ENCODE measurements around the gene BRCA1.

The BRCA1 gene

DNA sequence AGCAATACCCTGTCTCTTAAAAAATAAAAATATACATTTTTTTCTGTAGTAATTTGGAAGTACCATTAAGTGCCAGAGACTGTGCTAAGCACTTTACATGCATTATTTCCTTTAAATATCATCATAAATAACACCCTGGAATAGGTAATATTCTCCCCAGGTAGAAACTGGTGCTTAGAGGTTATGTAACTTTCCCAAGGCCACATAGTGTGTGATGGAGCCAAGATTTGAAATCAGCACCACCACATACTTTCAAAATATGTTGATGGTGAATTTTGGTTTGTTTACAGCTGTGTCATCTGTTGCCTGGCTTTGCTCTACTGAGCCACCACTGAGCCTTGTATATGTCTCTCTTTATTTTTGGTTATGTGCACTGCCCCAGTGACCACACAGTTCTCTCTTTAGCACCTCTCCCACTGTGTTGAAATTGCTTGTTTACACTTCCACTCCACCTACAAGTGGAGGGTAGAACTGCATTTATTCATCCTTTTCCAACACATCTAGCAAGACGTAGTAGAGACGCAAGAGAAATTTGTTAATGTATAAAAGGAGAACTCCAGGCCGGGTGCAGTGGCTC is 26.8 kb upstream of the BRCA1 start:
- TF ChIP-seq, protein P1, sequence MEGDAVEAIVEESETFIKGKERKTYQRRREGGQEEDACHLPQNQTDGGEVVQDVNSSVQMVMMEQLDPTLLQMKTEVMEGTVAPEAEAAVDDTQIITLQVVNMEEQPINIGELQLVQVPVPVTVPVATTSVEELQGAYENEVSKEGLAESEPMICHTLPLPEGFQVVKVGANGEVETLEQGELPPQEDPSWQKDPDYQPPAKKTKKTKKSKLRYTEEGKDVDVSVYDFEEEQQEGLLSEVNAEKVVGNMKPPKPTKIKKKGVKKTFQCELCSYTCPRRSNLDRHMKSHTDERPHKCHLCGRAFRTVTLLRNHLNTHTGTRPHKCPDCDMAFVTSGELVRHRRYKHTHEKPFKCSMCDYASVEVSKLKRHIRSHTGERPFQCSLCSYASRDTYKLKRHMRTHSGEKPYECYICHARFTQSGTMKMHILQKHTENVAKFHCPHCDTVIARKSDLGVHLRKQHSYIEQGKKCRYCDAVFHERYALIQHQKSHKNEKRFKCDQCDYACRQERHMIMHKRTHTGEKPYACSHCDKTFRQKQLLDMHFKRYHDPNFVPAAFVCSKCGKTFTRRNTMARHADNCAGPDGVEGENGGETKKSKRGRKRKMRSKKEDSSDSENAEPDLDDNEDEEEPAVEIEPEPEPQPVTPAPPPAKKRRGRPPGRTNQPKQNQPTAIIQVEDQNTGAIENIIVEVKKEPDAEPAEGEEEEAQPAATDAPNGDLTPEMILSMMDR (IDR thresholded peaks at IDR 0.05) = no peak

DNA sequence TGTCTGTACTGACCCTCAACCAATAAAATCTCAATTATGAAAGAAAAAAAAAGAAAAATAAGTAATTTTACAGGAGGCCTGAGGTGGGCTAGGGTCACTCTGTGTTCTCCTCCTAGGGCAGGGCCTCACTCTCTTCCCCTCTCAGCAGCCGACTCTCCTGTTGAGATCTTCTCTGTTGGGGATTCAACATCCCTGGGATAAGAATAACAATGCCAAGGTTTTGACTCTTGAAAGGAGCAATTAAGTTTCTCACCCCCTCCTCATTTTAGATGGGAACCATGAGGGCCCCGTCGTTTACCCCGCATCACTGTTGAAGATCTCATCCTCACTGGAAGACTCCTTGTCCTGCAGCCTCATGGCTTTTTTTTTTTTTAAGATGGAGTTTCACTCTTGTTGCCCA is 21.5 kb upstream of the BRCA1 start:
- TF ChIP-seq, protein P1 (IDR thresholded peaks at IDR 0.05) = no peak

DNA sequence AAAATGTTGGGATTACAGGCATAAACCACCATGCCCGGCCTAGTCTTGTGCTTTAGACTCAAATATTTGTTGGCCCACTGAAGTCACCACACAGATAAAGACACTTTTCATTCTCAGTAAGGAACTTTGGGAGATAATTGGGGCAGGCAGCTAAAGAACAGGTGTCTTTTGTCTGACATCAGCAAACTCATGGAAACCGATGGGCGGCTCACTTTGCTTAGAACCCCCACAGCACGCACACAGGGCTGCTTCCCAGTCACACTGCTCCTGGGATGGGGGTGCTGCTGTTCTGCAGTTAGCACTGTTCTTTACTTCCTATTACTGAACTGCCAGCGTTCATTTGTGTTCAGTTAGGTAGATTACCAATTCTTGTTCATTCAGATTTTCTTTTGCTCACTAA is 18.0 kb upstream of the BRCA1 start:
- TF ChIP-seq, protein P1 (IDR thresholded peaks at IDR 0.05) = no peak

- TF ChIP-seq, protein P1 (IDR thresholded peaks at IDR 0.05) = no peak
Observed at GRCh38 chr17:43142153-43142552, 17.0 kb upstream of the BRCA1 start.

DNA sequence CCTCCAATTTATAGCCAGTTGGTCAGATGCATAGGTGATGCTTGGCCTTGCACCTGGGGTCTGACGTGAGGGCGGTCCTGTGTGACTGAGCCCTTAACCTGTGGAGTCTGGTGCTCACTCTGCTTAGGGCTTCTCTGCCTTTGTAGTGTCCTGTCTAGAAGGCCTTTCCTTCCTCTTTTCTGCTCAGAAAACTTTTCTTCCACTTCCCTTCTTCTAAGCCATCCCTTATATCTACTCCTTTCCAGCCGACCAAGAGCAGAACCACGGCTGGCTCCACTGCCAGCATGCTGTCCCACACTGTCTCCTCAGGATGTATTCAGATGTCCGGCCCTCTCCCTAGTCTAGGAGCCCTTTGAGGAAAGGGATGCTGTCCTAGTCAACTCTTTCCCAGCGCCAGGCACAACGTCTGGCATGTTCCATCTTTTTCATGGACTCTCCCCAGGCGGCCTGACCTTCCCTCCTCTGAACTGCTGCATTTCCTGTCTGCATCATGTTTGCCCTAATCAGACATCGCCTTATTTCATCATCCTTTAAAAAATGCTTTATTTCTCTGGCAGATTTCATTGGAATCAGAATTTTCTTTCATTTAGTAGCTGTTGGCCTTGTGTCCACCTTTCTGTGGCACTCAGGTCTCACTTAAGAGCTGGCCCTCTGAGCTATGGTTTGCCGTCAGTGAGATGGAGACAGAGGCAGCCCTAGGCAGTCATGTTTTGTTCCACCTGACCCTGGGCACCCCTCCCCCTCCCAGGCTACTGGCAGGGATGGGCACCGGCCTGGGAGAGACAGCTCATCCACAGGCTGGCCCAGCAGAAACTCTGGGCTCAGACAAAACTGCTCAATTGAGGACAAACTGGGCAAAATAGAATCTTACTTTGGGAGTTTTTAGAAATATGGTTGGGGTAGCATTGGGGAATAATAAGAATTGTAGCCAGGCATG is 15.5 kb upstream of the BRCA1 start:
- TF ChIP-seq, protein P1 (IDR thresholded peaks at IDR 0.05) = no peak

GRCh38 chr17:43135454-43135819 is 10.3 kb upstream of the BRCA1 start:
- TF ChIP-seq, protein P1 (IDR thresholded peaks at IDR 0.05) = no peak

DNA sequence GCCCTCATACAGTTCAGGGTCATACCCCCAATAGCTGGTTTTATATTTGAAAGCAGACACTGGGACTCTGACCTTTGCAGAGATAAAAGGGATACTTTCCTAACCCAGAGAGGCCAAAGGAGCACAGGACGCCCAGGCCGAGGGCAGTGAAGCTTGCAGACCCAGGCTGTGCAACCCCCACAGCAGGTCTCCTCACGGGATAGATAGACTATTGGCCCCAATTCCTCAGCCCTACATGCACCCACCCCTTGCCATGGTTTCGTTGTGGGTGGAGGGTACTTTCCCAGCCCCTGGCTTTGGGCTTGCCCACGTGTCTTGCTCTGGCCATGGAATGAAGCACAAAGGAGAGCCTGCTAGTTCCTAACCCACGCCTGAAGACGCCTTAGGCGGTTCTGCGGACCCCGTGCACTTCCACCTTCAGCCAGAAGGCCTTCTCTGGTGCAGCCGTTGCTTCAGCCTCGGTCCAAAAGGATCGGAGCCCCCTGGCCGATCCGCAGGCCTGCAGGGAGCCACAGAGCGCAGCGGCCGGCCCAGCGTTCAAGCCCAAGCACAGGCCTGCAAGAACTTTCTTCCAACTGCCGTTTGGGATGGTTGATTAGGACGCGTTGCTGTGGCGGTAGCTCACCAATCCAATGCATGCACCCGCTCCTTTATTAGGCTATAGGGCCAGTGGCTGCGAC is 9.8 kb upstream of the BRCA1 start:
- TF ChIP-seq, protein P1 (IDR thresholded peaks at IDR 0.05) = no peak

All from LNCAP (cell line).